GM06990 (cell line): Measurements from ENCODE around the gene CBX1.

ENCODE experiments used
- DNase-seq: peaks from one replicate; pipeline ENCODE4 v3.0.0-alpha.2; 2011; ENCODE audit not compliant: insufficient read length; ENCODE audit errors: extremely low read depth
- H3K27me3 ChIP-seq: replicated peaks from 2 replicates; pipeline ENCODE4 v1.6.0; 2011; ENCODE audit warnings: low read length; ENCODE audit not compliant: control insufficient read depth, insufficient read depth
- H3K36me3 ChIP-seq: 2 replicates; pipeline ENCODE4 v1.5.1; 2011; ENCODE audit warnings: low read length; ENCODE audit not compliant: control insufficient read depth, insufficient read depth
- H3K4me3 ChIP-seq: replicated peaks from 2 replicates; pipeline ENCODE4 v1.5.1; 2011; ENCODE audit warnings: low read depth, mild to moderate bottlenecking, control low read depth, low read length
- TF ChIP-seq, protein P1 (sequence below): IDR thresholded peaks from 2 replicates; pipeline ENCODE4 v1.5.1; 2011; ENCODE audit warnings: low read length, control low read depth, mild to moderate bottlenecking, inconsistent platforms; ENCODE audit not compliant: insufficient read depth, poor library complexity, severe bottlenecking

Gene CBX1

DNA sequence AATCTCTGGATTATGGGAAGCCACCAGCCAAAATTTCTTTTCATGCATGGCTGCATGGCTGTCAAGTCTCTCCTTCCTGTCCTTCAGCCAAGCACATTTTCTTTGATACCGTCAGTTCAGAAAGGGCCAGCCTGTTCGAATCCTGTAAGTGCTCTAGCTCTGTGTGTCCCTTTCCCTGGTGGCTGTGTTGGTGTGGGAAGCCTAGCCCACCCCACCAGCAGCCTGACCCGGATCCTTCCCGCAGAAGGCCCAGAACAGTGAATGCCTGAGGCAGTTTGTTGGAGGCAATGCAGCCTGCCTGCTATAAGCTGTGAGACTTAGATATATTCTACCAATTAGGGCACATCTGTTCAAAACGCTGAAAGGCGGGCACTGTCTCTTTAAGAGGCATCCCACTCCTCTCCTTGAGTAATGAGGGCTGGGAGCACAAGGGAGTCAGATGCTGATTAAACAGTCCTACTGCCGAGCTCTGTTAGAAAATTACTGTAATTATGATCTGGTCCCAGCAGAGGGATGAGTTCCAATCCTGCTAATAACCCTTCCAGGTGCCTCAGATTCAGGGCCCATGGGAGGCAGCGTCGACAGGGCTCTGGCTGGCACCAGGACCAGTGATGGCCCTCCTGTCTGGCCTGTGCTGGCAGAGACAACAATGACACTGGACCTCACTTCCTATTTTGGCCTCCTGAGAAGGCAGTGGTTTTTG lies 24.7 kb upstream of the CBX1 start:
- TF ChIP-seq, protein P1, sequence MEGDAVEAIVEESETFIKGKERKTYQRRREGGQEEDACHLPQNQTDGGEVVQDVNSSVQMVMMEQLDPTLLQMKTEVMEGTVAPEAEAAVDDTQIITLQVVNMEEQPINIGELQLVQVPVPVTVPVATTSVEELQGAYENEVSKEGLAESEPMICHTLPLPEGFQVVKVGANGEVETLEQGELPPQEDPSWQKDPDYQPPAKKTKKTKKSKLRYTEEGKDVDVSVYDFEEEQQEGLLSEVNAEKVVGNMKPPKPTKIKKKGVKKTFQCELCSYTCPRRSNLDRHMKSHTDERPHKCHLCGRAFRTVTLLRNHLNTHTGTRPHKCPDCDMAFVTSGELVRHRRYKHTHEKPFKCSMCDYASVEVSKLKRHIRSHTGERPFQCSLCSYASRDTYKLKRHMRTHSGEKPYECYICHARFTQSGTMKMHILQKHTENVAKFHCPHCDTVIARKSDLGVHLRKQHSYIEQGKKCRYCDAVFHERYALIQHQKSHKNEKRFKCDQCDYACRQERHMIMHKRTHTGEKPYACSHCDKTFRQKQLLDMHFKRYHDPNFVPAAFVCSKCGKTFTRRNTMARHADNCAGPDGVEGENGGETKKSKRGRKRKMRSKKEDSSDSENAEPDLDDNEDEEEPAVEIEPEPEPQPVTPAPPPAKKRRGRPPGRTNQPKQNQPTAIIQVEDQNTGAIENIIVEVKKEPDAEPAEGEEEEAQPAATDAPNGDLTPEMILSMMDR: no peak
- DNase-seq: no peak
- peaks cover 29% of the 10 kb centered on the region for H3K36me3 ChIP-seq

GRCh38 chr17:48123776-48124388 lies 22.6 kb upstream of the CBX1 start:
- Histone ChIP-seq H3K4me3 (no peak overlapping the region), H3K27me3 (no peaks in the 10 kb centered on the region), H3K36me3 (peaks cover 32% of the 10 kb centered on the region)
- no peak for DNase-seq
- TF ChIP-seq, protein P1: no peak

More for the DNA sequence above, 24.7 kb upstream of the CBX1 start:
- Histone ChIP-seq H3K4me3 (no peak overlapping the region), H3K27me3 (no peaks in the 10 kb centered on the region)

DNA sequence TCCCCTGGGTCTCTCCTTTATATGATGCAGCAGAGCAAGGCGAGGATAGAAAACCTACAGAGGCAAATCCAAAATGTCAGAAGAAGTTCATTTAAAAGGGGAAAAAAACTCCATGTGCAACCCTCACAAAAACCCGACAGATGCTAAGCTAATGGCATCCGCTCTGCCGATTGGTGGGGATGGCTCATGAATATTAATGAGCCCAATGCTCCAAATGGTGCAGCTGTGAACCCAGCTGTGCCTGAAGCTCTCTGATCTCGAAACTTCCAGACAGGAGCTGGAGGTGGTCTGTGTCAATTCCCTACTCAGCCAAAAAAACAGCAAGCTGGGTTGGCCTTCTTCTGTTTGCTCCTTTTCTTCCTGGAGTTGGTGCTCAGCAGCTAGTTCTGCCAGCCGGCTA lies 21.8 kb upstream of the CBX1 start:
- H3K4me3 ChIP-seq: no peak overlapping the region
- TF ChIP-seq, protein P1: no peak
- peaks cover 35% of the 10 kb centered on the region for H3K36me3 ChIP-seq
- no peak for DNase-seq
- H3K27me3 ChIP-seq: no peaks in the 10 kb centered on the region

DNA sequence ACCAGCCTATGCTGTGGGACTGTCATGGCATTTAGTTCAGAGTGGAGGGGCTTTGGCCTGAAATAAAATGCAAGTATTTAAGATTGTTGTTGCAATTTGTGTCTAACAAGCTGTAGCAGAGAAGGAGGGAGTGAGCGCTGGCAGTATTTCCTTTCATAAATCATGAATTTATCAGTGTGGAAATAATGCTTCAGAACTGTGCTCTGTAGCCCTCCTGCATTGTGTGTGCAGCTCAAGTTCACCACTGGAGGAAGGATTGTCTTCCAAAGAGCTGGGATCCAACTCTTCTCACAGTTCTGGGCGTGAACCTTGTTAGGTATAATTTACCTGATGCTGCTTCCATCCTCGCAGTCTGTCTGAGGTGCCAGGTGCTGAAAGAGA lies 21.4 kb upstream of the CBX1 start:
- Histone ChIP-seq H3K4me3 (no peak overlapping the region), H3K27me3 (no peaks in the 10 kb centered on the region), H3K36me3 (peaks cover 33% of the 10 kb centered on the region)
- no peak for DNase-seq
- TF ChIP-seq, protein P1: no peak

DNA sequence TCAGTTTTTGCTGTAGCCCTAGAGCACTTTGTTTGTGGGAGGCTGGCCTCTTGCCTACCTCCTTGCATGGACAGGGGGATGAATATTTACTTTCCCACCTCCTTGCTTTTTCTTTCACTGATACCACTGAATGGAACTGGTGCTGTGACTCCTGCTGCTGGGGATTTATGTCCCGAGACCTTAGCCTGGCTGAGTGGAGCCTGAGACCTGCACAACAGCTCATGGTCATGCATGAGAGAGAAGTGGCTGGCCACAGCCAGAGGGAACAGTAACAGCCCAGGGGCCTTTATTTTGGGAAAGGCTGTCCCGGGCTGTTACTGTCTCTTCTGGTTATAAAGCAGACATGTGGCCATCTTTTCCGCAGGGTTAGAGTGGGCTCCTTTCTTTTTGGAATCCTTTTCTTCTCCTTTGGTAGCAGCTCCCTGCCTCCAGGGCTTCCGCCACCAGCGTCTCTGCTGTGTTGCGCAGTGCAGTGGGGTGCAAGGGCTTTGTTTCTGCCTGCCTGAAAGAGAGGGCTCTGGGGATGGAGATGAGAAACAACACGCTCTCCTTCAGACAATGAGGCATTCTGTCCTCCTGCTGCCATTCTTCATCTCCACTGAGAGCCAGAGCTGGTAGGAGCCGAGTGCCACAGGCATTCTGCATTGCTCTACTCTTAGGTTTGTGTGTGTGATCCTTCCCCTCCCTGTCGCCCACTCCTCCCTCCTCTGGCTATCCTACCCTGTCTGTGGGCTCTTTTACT lies 20.8 kb upstream of the CBX1 start:
- H3K27me3 ChIP-seq: no peaks in the 10 kb centered on the region
- TF ChIP-seq, protein P1: no peak
- H3K4me3 ChIP-seq: no peak overlapping the region
- no peak for DNase-seq
- peaks cover 33% of the 10 kb centered on the region for H3K36me3 ChIP-seq
